ENCODE data around the gene TLE1.

- TF ChIP-seq GATA3 (IDR thresholded peaks at IDR 0.05; ENCODE audit: low read depth, low read length), result no peak
- no peak for TF ChIP-seq GATA2 (IDR thresholded peaks at IDR 0.05; ENCODE audit: low read depth, low read length)
Measured at GRCh38 chr9:81636255-81636599, 53.1 kb downstream of the TLE1 start.

Data from SH-SY5Y (cell line).